Natural killer cell treated with Interleukin-12 subunit alpha and Interleukin-12 subunit beta and Interleukin-15 and Interleukin-18, amount 100 ng/mL, for 72 hours (primary cell): ENCODE results near the gene EYA2. TPM values are rescaled to one million over a fixed set of nuclear protein-coding genes. Genes with fewer than 3 reads are reported as not detected.
A peak's percentile ranks its signal among the peaks of the same experiment; 100 is the strongest.

Source experiments
- ATAC-seq, 2 donors: fragments of 150-1000 bp; cut with Tn5 transposase in 1 of 2; sonication (Bioruptor Pico), chemical (Tn5 transposase) in 1 of 2; 2 replicates each; pipeline ENCODE4 v1.10.0; 2021
- DNase-seq: peaks from one replicate; pipeline ENCODE4 v3.0.0; 2022; ENCODE audit warnings: low spot score
- H3K27ac Mint-ChIP-seq, 2 donors: 1 replicate in 1 of 2; 2 replicates in 1 of 2; pipeline ENCODE4 v1.8.0; 2022; ENCODE audit warnings: mixed read lengths in 2 of 2, mild to moderate bottlenecking in 1 of 2, moderate library complexity in 1 of 2
- H3K27me3 Mint-ChIP-seq, 2 donors: 1 replicate in 1 of 2; 2 replicates in 1 of 2; pipeline ENCODE4 v1.8.0; 2022; ENCODE audit warnings: mixed read lengths in 2 of 2
- H3K36me3 Mint-ChIP-seq: one replicate; pipeline ENCODE4 v1.8.0; 2022; ENCODE audit warnings: mixed read lengths
- H3K4me1 Mint-ChIP-seq, 2 donors: 1 replicate in 1 of 2; 2 replicates in 1 of 2; pipeline ENCODE4 v1.8.0; 2022; ENCODE audit warnings: low read depth in 2 of 2, mixed read lengths in 2 of 2, mild to moderate bottlenecking in 1 of 2
- H3K4me3 Mint-ChIP-seq: one replicate; pipeline ENCODE4 v1.8.0; 2022; ENCODE audit warnings: mixed read lengths
- H3K9me3 Mint-ChIP-seq: 2 replicates; pipeline ENCODE4 v1.8.0; 2022; ENCODE audit warnings: mixed read lengths
- total RNA-seq, 2 donors: library from RNA; stranded (reverse); gene quantifications; one replicate each; pipeline ENCODE4 v1.2.3, GENCODE V29; 2022

The EYA2 gene
- total RNA-seq, 2 donors from 2014 or later, result 0.17 TPM; not detected in 1

DNA sequence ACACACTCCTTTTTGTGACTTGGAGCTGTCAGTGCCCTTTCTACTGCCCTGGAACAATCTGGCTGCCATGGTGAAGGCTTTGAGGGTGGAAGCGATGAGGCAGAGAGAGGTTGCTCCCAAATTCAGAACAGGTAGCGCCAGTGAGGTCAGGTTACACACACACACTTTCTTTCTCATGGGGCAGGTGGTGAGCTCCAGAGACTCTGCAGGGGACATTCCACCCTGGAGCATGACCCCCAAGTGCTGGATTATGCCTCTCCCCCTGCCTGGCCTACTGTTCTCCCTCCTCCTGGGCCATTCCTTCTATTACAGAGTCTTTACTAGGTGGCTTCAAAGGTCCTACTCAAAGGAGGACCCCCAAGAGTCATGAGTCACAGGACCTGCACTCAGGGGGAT is 98.0 kb downstream of the EYA2 start:
- H3K27ac Mint-ChIP-seq, result no peak overlapping the region
- peaks cover 8 to 14% of the 10 kb centered on the region in 2 donors for H3K4me1 Mint-ChIP-seq

DNA sequence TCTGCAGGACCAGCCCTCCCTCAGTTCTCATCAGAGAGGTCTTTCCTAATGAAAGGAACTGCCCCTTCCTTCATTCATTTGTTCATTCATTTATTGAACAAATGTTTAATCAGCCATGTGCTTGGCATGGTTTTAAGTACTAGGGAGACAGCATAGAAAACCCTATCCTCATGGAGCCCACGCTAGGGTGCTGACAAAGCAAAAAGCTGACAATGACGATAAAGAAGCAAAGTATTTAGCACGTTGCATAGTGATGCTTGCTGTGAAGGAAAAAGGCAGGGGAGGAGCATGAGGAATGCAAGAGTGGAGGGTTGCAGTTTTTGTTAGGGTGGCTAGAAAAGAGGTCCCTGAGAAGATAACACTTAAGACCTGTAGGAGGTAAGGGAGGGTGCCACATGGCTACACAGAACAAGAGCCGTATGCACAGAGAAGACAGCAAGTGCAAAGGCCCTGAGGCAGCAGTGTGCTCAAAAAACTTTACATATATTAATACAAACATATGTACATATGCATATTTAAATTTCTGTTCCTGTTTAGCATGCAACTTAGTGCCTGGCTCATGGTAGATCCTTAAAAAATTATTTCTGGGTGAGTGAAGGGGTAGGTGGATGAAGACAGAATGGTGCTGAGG is 98.9 kb downstream of the EYA2 start:
- Mint-ChIP-seq H3K27ac (no peak overlapping the region), H3K4me3 (peak overlapping the region; percentile 34), H3K9me3 (no peaks in the 10 kb centered on the region), H3K36me3 (no peaks in the 10 kb centered on the region), H3K27me3 (peaks cover 19 to 24% of the 10 kb centered on the region in 2 donors), H3K4me1 (peaks cover 11 to 14% of the 10 kb centered on the region in 2 donors)
- DNase-seq (no peak), ATAC-seq (no peak)

More for the DNA sequence above, 98.0 kb downstream of the EYA2 start:
- no peaks in the 10 kb centered on the region for H3K36me3 Mint-ChIP-seq
- DNase-seq, result no peak
- peaks cover 19 to 20% of the 10 kb centered on the region in 2 donors for H3K27me3 Mint-ChIP-seq
- no peak overlapping the region for H3K4me3 Mint-ChIP-seq
- no peak for ATAC-seq
- H3K9me3 Mint-ChIP-seq, result no peaks in the 10 kb centered on the region

DNA sequence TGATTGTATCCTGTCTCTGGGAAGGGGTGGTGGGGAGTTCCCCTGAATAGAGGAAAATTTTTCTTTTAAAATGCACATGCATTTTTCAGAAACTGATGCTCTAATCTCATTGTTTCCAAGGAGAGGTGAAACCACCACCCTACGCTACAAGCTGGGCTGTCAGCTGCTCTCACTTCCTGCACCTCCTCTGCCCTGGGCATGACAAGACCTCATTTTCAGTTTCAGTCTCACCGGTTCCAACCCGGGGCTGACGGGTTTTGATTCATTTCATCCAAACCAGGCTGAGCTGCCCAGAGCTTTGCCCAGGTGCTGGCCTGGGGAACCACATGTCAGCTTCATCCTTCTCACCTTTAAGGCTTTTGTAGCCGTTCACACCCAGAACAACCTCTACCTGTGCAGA is 99.7 kb downstream of the EYA2 start:
- Mint-ChIP-seq H3K4me3 (peak overlapping the region; percentile 34), H3K36me3 (no peaks in the 10 kb centered on the region), H3K4me1 (peaks cover 11 to 14% of the 10 kb centered on the region in 2 donors), H3K27ac (no peak overlapping the region), H3K27me3 (peaks cover 19 to 27% of the 10 kb centered on the region in 2 donors), H3K9me3 (no peaks in the 10 kb centered on the region)
- no peak for DNase-seq
- peak; percentile 69 to 81 for ATAC-seq

DNA sequence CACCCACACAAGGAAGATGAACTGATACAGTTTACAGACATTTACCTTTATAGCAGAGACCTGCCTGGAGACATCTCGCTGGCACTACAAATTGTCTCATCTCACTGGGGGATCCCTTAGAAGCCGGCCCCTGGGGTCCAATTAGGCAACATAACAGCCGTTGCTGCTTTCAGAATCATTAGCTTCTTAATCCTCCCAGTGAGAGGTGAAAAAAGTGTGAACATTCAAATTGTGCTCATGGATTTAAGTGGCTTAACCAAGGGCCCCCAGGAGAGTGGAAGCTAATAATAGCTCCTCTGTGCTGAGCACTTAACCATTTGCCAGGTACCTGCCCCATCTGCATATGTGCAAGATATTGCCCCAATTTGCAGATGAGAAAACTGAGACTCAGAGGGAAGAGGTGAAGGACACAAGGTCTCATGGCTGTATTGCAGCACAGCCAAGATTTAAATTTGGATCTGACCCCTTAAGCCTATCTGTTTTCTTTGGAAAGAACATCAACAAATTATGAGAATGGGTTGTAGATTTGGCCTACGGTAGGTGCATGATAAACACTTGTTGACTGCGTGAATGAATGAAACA is 101.0 kb downstream of the EYA2 start:
- H3K27me3 Mint-ChIP-seq, result peaks cover 12 to 24% of the 10 kb centered on the region in 2 donors
- no peak overlapping the region for H3K4me3 Mint-ChIP-seq
- ATAC-seq, result no peak
- H3K9me3 Mint-ChIP-seq, result no peaks in the 10 kb centered on the region
- peaks cover 11 to 14% of the 10 kb centered on the region in 2 donors for H3K4me1 Mint-ChIP-seq
- no peak for DNase-seq
- H3K27ac Mint-ChIP-seq, result no peak overlapping the region
- no peaks in the 10 kb centered on the region for H3K36me3 Mint-ChIP-seq

DNA sequence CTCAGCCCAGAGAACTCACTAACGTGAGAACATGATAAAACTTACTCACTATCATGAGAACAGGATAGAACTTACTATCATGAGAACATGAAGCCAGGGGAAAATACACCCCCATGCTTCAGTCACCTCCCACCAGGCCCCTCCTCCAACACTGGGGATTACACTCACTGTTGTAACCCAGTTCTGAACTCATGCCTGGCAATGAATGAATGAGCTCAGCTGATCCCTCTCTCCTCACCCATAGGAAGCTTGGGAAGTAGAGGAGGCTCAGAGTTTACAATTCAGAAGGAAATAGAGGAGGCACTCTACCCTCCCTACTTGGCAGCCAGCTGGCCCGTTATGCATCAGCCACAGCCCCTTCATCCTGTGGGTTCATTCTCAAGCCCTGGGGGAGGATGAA is 102.5 kb downstream of the EYA2 start:
- no peak for DNase-seq
- no peak overlapping the region for H3K4me3 Mint-ChIP-seq
- H3K4me1 Mint-ChIP-seq, result peaks cover 11 to 14% of the 10 kb centered on the region in 2 donors
- peaks cover 12 to 27% of the 10 kb centered on the region in 2 donors for H3K27me3 Mint-ChIP-seq
- no peak overlapping the region for H3K27ac Mint-ChIP-seq
- H3K36me3 Mint-ChIP-seq, result no peaks in the 10 kb centered on the region
- no peaks in the 10 kb centered on the region for H3K9me3 Mint-ChIP-seq
- ATAC-seq, result no peak

DNA sequence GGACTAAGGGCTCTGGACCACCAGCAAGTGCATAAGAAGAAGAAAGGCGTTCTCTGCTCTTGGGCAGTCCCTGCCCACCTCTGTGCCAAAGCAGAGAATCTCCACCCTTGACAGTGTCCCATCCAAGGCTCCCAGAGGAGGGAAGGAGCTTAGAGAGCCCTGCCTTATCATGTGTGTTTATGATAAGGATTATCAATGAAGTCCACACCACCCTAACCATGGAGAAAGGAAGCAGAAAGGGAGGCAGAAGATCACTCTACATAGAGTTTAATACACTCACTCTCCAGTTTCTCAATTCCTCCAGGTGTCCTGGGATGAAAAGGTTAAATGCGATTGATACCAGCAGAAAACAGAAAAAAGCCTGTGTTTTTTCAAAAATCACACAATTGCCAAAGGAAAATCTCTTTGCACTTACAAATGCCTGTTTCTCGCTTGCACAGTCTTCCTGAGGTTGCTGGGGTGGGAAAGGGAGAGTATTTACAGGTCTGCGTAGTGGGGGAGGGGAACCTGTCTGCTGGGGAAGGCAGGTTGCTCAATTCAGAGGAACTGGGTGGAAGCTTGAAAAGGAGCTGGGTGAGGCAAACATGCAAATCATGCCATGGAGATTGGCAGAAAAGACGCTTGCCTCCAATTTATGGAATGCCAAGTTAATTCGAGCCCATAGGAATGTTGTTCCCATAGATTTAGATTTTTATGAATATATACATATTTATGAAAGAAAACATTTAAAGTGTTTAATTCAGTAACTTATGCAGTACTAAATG is 104.0 kb downstream of the EYA2 start:
- Mint-ChIP-seq H3K4me1 (peaks cover 10 to 11% of the 10 kb centered on the region in 2 donors), H3K4me3 (no peak overlapping the region), H3K27ac (no peak overlapping the region), H3K27me3 (peaks cover 24 to 31% of the 10 kb centered on the region in 2 donors), H3K36me3 (no peaks in the 10 kb centered on the region), H3K9me3 (no peaks in the 10 kb centered on the region)
- no peak for ATAC-seq
- DNase-seq, result no peak

DNA sequence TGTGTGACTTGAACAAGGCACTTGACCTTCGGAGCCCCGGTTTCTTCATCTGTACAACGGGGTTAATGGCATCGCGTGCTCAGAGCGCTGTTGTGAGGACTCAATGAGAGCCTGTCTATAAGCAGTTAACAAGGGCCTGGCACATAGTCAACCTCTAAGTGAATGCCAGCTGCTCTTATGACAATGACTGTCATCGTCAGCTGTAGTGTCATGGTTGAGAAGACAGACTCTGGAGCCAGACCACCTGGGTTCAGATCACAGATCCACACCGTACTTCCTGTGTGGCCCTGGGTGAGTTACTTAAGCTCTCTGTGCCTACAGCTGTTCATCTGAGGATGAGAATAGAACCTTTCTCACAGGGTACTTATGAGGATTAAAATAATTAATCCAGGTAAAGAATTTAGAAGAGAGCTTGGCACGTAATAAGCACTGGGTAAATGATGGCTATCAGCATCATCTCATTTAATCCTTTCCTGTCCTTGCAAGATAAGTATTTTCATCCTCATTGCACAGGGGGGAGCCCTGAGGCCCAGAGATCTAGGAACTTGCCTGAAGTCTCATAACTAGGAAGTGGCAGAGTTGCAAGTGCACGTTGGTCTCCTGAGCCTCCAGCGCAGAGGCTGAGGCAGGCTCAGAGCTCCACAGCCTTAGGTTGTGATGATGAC is 105.3 kb downstream of the EYA2 start:
- DNase-seq (no peak), ATAC-seq (no peak)
- peaks cover 0 to 6% of the 10 kb centered on the region in 2 donors for H3K4me1 Mint-ChIP-seq
- peaks cover 6% of the 10 kb centered on the region for H3K9me3 Mint-ChIP-seq
- no peaks in the 10 kb centered on the region for H3K36me3 Mint-ChIP-seq
- no peak overlapping the region for H3K4me3 Mint-ChIP-seq
- peaks cover 34 to 39% of the 10 kb centered on the region in 2 donors for H3K27me3 Mint-ChIP-seq
- H3K27ac Mint-ChIP-seq, result no peak overlapping the region

DNA sequence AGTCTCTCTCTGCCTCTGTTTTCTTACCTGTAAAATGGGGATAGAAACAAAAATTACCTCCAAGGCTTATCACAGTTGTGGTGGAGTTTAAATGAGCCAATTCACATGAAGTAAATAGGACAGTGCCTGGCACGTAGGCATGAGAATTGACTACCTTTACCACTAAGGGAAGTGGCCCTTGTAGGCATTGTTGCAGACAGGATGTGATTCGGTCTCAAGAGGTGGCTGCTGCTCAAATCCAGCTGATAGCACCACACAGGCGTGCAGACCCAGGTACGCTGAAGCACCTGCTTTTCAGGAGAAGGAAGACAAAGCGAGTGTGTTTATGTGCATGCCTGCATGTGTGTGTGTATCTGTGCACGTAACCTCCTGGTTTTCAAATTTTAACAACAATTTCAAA is 108.6 kb downstream of the EYA2 start:
- H3K4me1 Mint-ChIP-seq, result peaks cover 0 to 4% of the 10 kb centered on the region in 2 donors
- no peak overlapping the region for H3K4me3 Mint-ChIP-seq
- DNase-seq (no peak), ATAC-seq (no peak)
- H3K27ac Mint-ChIP-seq, result no peak overlapping the region
- H3K27me3 Mint-ChIP-seq, result peaks cover 40 to 46% of the 10 kb centered on the region in 2 donors
- no peaks in the 10 kb centered on the region for H3K36me3 Mint-ChIP-seq
- H3K9me3 Mint-ChIP-seq, result peaks cover 9% of the 10 kb centered on the region

DNA sequence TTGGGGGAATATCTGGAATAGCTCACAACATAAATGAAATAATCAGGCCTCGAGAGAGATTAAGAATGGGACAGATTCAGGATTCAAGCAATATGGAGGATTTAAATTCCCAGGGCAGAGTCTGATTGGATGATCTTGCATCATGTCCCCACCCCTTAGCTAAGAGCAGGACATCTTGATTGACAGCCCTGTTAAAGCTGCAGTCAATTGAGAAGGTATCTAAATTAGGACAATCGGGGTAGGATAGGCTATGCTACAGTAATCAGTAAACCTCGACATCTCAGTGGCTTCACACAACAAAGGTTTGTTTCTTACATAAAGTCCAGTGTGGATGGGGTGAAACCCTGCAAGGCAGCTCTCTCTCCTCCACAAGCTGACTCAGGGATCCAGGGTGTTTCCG is 109.5 kb downstream of the EYA2 start:
- no peaks in the 10 kb centered on the region for H3K36me3 Mint-ChIP-seq
- DNase-seq (no peak), ATAC-seq (no peak)
- no peak overlapping the region for H3K4me3 Mint-ChIP-seq
- no peak overlapping the region for H3K27ac Mint-ChIP-seq
- peaks cover 0 to 3% of the 10 kb centered on the region in 2 donors for H3K4me1 Mint-ChIP-seq
- H3K9me3 Mint-ChIP-seq, result peaks cover 9% of the 10 kb centered on the region
- peaks cover 34 to 46% of the 10 kb centered on the region in 2 donors for H3K27me3 Mint-ChIP-seq

DNA sequence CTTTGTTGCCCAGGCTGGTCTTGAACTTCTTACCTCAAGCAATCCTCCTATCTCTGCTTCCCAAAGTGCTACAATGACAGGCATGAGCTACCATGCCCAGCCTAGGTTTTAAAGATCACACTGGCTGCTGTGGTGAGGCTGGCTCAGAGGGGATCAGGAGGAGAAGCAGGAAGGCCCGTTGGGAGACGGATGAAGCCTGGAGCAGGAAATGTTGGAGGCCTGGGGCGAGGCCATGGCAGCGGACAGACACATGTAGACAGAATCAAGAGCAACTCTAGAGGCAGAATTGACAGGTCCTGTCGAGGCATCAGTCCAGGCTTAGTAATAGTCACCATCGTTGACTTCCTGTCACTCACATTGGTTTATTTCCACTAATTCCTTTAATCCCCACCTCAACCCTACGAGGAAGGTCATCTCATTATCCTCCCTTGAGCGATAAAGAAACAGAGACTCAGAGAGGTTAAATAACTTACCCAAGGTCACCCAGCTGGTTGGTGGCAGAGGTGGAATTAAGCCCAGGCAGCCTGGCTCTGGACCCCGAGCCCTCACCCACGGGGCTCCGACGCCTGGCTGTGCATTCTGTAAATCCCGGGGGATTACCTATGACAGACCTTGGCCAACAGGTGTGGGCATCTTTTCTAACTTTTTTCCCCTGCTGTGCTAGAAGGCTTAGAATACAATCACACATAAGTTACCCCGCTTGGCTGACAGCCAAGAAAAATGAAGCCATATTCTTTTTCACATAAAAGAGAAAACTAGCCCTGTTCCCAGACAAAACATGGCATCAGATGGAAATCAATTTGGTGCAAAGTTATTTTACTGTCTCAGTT is 113.4 kb downstream of the EYA2 start:
- H3K27me3 Mint-ChIP-seq, result peaks cover 26 to 42% of the 10 kb centered on the region in 2 donors

DNA sequence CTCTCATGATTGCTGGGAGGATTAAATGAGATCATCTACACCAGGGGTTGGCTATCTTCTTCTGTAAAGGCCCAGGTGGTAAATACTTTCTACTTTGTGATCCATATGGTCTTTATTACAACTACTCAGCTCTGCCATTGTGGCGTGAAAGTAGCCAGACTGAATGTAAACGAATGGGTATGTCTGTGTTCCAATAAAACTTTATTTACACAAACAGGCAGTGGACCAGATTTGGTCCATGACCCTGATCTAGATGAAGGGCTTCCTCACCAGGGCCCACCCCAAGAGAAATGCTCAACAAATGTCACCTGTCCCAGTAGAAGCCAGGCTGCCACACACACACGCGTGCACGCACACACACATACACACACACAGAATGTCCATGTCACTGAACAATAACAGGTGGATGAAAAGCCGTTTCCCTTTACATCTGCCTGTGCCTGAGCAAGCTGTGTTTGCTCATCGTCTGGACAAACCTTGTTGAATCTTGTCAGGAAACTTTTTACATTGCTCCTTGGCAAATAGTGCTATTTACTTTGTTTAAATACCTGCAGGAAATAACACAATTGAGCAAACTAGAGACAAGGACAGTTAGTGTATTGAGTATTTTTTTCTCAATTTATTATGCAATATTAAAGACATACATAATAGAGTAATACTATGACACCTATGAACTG is 114.3 kb downstream of the EYA2 start:
- H3K27ac Mint-ChIP-seq, result no peak overlapping the region
- H3K9me3 Mint-ChIP-seq, result peaks cover 7% of the 10 kb centered on the region
- no peaks in the 10 kb centered on the region for H3K4me1 Mint-ChIP-seq
- ATAC-seq, result no peak
- H3K27me3 Mint-ChIP-seq, result peaks cover 23 to 39% of the 10 kb centered on the region in 2 donors
- no peak for DNase-seq
- H3K4me3 Mint-ChIP-seq, result no peak overlapping the region
- H3K36me3 Mint-ChIP-seq, result no peaks in the 10 kb centered on the region

More for the DNA sequence above, 113.4 kb downstream of the EYA2 start:
- ATAC-seq, result no peak
- no peak for DNase-seq
- H3K27ac Mint-ChIP-seq, result no peak overlapping the region
- no peak overlapping the region for H3K4me3 Mint-ChIP-seq
- H3K36me3 Mint-ChIP-seq, result no peaks in the 10 kb centered on the region
- H3K9me3 Mint-ChIP-seq, result peaks cover 9% of the 10 kb centered on the region
- peaks cover 0 to 3% of the 10 kb centered on the region in 2 donors for H3K4me1 Mint-ChIP-seq

DNA sequence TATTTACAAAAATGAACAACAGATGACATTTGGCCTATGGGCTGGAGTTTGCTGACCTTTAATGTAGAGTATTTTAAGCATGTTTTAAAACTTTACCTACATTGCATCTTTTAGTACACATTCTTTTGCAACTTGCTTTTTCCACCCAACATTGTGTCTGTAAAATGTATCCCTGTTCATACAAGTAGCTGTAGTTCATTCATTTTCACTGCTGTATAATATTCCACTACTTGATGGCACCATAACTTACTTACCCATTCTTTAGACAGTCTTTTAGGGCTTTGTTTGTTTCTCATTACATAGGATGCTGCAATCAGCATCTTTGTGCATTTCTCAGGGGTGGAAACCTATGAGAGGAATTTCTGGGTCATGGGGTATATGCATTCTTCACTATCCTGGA is 115.1 kb downstream of the EYA2 start:
- Mint-ChIP-seq H3K36me3 (no peaks in the 10 kb centered on the region), H3K4me1 (no peaks in the 10 kb centered on the region), H3K4me3 (no peak overlapping the region), H3K27me3 (peaks cover 20 to 34% of the 10 kb centered on the region in 2 donors), H3K9me3 (peaks cover 3% of the 10 kb centered on the region), H3K27ac (no peak overlapping the region)
- ATAC-seq (no peak), DNase-seq (no peak)

DNA sequence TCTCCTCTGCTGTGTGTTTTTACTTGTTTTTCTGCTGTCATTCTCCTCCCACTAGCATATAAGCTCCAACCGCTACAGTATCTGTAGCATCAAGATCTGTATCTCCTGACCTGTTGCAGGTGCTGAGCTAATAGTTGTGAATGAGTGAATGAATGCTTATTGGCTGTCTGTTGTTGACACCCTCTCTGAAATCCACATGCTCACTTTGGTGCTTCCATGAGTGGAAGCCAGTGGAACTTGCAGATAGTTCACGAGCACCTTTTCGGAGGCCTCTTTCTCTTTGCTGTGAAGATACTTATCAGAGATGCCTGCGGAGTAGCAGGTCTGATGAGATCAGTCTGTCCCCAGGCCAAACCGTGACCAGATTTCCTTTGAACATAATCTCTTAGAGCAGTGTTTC is 117.3 kb downstream of the EYA2 start:
- no peak for DNase-seq
- no peak overlapping the region for H3K27ac Mint-ChIP-seq
- ATAC-seq, result no peak
- H3K4me3 Mint-ChIP-seq, result no peak overlapping the region
- H3K36me3 Mint-ChIP-seq, result no peaks in the 10 kb centered on the region
- H3K9me3 Mint-ChIP-seq, result no peaks in the 10 kb centered on the region
- H3K4me1 Mint-ChIP-seq, result no peaks in the 10 kb centered on the region
- H3K27me3 Mint-ChIP-seq, result peaks cover 25 to 31% of the 10 kb centered on the region in 2 donors
